Stimulated activated CD4-positive, alpha-beta T cell treated with anti-CD3 and anti-CD28 coated beads, TNF-alpha, amount 100 ng/mL, for 4 hours (primary cell): Measurements from ENCODE around the gene IER2.
A peak's percentile ranks its signal among the peaks of the same experiment; 100 is the strongest.

Source experiments
- DNase-seq, 3 experiments: peaks; one replicate each; pipeline ENCODE4 v3.0.0-alpha.2; 2020; ENCODE audit warnings: low read depth in 3 of 3

IER2 gene

DNA sequence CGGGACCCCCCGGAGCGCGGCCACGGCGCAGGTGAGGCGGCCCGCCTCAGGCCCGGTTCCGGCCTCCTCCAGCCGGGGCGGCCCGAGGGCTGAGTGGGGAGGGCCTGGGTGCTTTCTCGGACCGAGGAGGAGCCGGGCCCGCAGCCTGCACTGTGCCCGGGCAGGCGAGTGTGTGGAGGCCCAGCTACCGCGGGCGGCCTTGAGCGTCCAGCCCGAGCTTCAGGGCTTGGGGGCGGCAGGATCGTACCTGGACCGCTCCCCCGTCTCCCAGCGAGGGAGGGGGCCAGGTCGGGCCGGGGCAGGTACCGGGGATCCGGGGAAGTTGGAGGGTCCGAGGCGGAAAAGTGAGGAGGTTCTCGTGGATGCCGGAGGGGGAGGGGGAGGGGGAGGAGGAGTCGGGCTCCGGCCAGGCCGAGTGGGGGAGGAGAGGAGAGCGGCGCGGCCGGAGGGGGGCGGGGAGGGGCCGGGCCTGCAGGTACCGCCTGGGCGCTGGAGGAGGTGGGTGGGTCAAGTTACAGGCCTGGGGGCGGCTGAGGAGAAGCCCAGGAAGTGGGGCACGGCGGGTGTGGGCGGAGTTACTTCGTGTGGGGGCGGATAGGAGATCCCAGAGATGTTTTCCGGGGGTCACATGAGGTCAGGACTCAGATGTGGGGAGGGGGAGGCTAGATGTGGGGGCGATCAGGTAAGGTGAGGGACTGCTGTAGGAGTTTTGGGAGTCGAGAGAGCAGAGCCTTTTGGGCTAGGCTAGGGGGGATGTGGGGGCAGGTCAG, 31.6 kb upstream of the IER2 start:
- DNase-seq = peak in 1 of 3 experiments; percentile 46

DNA sequence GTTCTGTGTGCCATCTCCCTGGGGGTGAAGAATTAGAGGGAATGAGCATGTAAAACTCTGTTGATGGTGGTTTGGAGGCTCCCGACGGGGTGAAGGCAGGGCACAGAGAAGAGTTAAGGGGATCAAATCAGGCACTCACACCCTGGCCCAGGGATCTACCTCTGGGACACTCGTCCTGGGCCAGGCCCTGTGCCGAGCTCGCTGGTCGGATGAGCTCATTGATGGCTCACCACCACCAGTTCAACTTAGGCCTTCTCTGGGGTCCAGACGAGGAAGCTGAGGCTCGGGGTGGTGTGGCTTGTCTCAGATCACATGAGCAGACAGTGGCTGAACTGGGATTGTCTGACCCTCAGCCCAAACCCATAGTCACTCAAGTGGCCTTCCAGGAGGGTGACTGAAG, 30.6 kb upstream of the IER2 start:
- DNase-seq = no peak

- DNase-seq = no peak
These were observed 30.2 kb upstream of the IER2 start for GRCh38 chr19:13120031-13120430.

DNA sequence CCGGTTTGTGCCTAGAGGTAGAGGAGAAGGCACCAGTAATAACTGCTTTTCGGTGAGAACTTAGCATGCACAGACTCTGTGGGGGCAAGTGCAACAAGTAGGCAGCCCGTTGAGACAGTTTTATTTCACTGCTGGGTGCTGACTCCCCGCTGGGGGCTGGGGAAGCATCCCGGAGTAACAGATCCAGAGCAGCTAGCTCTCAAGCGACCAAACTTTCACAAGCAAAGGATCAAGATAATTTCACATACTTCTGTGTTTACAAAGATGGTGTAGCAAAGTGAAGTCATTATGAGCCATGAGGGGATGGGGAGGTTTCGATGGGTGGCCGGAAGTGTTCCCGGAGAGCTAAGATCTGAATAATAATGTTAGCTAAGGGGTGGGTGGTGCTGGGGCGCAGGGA, 29.4 kb upstream of the IER2 start:
- no peak for DNase-seq

- no peak for DNase-seq
These were observed 28.5 kb upstream of the IER2 start for GRCh38 chr19:13121551-13122274.

GRCh38 chr19:13122275-13122878, 27.8 kb upstream of the IER2 start:
- DNase-seq = no peak

GRCh38 chr19:13122980-13123957, 26.9 kb upstream of the IER2 start:
- no peak for DNase-seq

GRCh38 chr19:13127051-13127450, 23.2 kb upstream of the IER2 start:
- DNase-seq = no peak

GRCh38 chr19:13127811-13128575, 22.2 kb upstream of the IER2 start:
- no peak for DNase-seq

DNA sequence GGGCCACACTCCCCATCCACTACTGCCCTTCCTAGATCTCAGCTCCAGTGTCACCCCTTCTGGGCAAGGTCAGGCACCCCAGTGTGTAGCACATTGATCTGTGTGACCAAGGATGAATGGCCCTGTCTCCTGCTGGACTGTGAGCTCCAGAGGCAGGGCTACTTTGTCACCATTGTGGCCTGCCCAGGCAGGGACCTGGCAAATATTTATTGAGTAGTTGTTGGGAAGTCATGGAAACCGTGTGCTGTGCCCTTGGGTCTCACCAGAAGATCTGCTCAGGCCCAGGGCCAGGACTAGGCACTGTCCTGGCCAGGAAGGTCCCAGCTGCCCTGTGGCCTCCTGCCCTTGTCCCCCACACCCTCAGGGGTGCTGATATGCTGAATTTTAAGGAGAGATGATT, 21.6 kb upstream of the IER2 start:
- DNase-seq = no peak

DNA sequence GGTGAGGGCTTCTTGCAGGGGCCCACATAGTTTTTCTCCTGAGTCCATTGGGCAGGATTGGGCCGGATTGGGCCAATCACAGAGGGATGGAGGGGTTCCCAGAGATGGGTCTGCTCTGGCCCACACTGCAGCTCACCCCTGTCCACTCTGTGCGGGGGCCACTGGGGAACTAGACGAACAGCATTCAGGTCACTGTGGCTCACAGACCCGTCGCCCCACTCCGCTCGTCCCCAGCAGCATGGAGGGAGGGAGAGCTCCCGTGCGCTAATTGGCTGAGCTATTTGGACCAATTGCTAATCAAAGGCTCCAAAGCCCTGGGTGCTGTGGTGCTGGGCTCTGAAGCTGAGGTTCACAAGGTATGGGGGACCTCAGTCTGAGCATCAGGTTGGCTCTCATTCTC, 20.8 kb upstream of the IER2 start:
- DNase-seq = no peak

GRCh38 chr19:13130886-13131490, 19.2 kb upstream of the IER2 start:
- no peak for DNase-seq

DNA sequence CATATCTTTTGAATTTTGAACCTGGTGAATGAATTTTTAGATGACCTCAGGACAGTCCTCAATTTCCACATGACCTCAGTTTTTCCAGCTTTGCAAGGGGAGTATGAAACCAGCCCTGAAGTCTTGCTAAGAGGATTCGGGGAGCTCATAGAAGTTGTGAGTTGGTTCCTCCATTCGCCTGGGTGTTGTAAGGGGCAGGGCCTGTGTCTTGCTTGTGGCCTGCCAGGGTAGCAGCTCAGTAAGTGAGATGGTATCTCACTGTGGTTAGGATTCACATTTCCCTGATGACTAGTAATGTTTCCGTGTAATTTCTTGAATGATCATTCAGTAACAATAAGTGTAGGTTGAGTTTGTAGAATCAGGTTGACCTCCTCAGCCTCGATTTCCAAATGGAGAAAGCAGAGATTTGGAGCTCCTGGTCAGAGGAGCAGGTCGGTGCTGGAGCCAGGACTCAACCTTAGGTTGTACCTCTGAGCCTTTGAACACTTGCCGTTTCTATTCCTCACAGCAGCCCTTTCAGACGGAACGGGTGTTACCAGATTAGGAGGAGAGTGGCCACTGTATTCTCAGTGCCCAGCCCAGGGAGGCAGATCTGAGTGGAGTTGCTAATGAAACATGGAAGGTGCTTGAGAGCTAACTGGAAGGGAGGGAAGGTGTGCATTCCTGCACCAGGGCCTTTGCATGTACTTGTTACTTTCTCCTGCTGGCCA, 17.6 kb upstream of the IER2 start:
- peak in 1 of 3 experiments; percentile 37 for DNase-seq

DNA sequence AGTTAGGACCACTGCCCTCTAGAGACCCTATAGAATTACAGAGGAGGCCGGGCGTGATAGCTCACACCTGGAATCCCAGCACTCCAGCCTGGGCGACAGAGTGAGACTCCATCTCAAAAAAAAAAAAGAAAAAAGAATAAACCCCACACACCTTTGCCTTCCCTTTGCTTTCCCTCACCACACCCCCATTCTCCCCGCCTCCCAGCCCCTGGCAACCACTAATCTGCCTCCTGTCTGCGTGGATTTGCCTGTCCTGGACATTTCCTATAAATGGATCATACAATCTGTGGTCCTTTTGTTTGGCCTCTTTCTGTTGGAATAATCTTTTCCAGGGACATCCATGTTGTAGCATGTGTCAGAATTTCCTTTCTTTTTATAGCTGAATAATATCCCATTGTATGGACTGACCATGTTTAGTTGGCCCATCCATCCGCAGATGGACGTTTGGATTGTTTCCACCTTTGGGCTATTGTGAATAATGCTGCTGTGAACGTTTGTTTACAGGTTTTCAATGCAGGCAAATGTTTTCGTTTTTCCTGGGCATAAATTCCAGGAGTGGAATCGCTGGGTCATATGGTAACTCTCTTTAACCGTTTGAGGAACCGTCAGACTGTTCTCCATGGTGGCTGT, 16.9 kb upstream of the IER2 start:
- DNase-seq = no peak

- DNase-seq = no peak
These were observed 15.6 kb upstream of the IER2 start for GRCh38 chr19:13134626-13135025.

DNA sequence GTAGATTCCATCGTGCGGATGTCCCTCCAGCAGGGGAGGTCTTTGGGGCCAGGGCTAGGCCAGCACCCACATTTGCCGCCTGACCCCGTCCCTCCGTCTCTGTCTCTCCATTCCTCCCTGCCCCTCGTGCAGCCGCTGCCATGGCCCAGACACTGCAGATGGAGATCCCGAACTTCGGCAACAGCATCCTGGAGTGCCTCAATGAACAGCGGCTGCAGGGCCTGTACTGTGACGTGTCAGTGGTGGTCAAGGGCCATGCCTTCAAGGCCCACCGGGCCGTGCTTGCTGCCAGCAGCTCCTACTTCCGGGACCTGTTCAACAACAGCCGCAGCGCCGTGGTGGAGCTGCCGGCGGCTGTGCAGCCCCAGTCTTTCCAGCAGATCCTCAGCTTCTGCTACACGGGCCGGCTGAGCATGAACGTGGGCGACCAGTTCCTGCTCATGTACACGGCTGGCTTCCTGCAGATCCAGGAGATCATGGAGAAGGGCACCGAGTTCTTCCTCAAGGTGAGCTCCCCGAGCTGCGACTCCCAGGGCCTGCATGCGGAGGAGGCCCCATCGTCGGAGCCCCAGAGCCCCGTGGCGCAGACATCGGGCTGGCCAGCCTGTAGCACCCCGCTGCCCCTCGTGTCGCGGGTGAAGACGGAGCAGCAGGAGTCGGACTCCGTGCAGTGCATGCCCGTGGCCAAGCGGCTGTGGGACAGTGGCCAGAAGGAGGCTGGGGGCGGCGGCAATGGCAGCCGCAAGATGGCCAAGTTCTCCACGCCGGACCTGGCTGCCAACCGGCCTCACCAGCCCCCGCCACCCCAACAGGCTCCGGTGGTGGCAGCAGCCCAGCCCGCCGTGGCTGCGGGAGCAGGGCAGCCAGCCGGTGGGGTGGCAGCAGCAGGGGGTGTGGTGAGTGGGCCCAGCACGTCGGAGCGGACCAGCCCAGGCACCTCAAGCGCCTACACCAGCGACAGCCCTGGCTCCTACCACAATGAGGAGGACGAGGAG, 14.8 kb upstream of the IER2 start:
- DNase-seq = no peak

DNA sequence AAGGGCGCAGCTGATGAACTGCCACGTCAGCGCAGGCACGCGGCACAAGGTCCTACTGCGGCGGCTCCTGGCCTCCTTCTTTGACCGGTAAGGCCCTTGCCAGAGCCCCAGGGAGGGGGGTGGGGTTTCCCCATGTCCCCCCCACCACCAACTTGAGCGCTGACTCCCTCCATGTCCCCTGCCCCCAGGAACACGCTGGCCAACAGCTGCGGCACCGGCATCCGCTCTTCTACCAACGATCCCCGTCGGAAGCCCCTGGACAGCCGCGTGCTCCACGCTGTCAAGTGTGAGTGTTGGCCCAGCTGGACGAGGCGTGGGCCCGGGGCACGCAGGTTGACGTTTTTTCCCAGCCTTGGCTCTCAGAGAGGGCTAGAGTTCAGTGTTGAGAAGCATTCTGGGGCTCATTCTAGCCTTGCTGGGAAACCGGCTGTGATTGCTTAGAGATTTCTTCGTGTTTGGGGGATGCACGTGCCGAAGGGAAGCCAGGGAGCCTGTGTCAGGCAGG, 12.9 kb upstream of the IER2 start:
- no peak for DNase-seq
